Astrocyte (in vitro differentiated cells and primary cell): Measurements from ENCODE around the gene CCDC71.

Experiments
- EZH2 ChIP-seq: IDR thresholded peaks from 2 replicates; pipeline ENCODE4 v1.6.1; 2012; ENCODE audit warnings: mild to moderate bottlenecking, low read length, inconsistent platforms; ENCODE audit not compliant: insufficient read depth
- TF ChIP-seq, protein P1 (sequence below): IDR thresholded peaks from 2 replicates; pipeline ENCODE4 v1.5.1; 2011; ENCODE audit warnings: low read depth, mild to moderate bottlenecking, inconsistent platforms, low read length, moderate library complexity; ENCODE audit not compliant: insufficient read depth

DNA sequence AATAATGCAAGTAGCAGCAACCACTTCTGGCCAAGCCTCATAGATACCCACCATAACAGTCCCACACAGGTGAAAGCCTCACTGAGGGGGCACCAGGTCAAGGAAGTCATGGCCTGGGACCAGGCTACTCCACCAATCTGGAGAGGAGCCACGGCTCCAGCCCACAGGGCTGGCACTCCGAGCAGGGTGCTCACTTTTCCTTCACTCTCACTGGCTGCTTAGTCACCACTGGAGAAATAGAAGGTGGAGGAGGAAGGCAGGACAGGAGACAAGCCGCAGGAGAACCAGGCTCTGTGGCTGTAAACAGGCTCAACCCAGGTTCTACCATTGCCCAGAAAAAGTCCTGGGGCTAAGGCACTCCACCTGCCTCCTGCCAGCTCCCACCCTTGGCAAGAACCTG, 46.7 kb downstream of the CCDC71 start:
- no peak for TF ChIP-seq EZH2
- TF ChIP-seq, protein P1, sequence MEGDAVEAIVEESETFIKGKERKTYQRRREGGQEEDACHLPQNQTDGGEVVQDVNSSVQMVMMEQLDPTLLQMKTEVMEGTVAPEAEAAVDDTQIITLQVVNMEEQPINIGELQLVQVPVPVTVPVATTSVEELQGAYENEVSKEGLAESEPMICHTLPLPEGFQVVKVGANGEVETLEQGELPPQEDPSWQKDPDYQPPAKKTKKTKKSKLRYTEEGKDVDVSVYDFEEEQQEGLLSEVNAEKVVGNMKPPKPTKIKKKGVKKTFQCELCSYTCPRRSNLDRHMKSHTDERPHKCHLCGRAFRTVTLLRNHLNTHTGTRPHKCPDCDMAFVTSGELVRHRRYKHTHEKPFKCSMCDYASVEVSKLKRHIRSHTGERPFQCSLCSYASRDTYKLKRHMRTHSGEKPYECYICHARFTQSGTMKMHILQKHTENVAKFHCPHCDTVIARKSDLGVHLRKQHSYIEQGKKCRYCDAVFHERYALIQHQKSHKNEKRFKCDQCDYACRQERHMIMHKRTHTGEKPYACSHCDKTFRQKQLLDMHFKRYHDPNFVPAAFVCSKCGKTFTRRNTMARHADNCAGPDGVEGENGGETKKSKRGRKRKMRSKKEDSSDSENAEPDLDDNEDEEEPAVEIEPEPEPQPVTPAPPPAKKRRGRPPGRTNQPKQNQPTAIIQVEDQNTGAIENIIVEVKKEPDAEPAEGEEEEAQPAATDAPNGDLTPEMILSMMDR: no peak
